Measurements from ENCODE around the gene DCN. TPM values are rescaled to one million over a fixed set of nuclear protein-coding genes. Genes with fewer than 3 reads are reported as not detected.

Gene DCN
- total RNA-seq, 4 donors from 2014 or later, result 50.1 to 1,296 (median 333) TPM

GRCh38 chr12:91113621-91114020 is 69.0 kb downstream of the DCN start:
- no peak overlapping the region for H3K4me3 ChIP-seq
- intact Hi-C loops (cut with DNase I), result no loop called here
- H3K4me1 ChIP-seq, result peaks cover 0 to 6% (median 0%) of the 10 kb centered on the region in 3 donors
- DNase-seq, result no peak
- no peaks in the 10 kb centered on the region for H3K9me3 ChIP-seq
- 88 to 89% methylated on average over 6 of the region's 6 CpGs for WGBS, 2 donors
- no peaks in the 10 kb centered on the region for H3K36me3 ChIP-seq
- H3K27ac ChIP-seq, result no peak overlapping the region
- TF ChIP-seq, protein P1, sequence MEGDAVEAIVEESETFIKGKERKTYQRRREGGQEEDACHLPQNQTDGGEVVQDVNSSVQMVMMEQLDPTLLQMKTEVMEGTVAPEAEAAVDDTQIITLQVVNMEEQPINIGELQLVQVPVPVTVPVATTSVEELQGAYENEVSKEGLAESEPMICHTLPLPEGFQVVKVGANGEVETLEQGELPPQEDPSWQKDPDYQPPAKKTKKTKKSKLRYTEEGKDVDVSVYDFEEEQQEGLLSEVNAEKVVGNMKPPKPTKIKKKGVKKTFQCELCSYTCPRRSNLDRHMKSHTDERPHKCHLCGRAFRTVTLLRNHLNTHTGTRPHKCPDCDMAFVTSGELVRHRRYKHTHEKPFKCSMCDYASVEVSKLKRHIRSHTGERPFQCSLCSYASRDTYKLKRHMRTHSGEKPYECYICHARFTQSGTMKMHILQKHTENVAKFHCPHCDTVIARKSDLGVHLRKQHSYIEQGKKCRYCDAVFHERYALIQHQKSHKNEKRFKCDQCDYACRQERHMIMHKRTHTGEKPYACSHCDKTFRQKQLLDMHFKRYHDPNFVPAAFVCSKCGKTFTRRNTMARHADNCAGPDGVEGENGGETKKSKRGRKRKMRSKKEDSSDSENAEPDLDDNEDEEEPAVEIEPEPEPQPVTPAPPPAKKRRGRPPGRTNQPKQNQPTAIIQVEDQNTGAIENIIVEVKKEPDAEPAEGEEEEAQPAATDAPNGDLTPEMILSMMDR (IDR thresholded peaks at IDR 0.05), result no peak
- no peak for TF ChIP-seq POLR2A (IDR thresholded peaks at IDR 0.05)
- H3K27me3 ChIP-seq, result no peaks in the 10 kb centered on the region

DNA sequence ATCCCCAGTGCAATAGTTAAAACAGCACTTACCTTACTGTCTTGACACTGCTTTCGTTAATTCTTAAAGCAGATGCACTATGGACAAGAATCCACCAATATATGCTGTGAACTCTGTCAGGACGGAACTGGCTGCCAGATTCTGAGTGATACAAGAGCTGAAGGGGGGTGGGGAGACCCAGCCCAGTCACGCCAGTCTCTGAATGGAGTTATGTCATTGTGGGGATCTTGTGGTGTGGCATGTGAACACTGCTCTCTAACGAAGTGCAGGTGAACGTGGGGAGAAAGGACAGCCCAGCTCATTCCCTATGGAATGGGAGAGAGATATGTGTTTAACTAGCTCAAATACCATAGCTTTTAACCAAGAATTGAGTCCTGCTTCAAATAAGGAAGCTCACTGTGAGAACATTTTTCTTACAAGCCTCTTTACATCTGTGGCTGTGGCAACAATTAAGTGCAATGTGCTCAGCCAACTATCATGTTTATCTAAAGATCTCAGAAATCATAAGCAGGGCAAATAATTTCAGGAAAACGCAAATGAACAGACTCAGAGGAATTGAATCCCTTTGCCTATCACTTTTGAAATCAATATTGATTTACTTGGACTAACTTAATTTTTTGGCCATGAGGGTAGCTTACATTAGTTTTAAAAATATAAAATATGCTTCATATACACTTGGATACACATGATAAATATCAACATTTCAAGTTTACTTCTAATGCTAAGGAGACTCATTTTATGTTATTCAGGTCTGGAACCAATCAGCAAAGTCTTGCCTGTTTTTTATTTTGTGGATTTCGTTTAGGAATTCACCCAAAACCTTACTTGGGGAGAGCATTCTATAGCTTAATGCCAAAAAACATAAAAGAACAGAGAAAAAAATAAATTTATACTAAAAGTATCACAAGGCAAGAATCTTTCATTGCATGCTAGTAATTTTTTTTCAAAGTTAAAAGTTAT is 71.0 kb downstream of the DCN start, which contains the start of gene LUM:
LUM (minus strand) TSS at position 129 of the 960 bp plus-strand sequence. CDS start 2,515 bp downstream, outside the sequence.
- DNase-seq, result no peak
- Histone ChIP-seq H3K4me1 (peaks cover 0 to 6% (median 0%) of the 10 kb centered on the region in 3 donors), H3K36me3 (no peaks in the 10 kb centered on the region), H3K27me3 (no peaks in the 10 kb centered on the region), H3K27ac (peak within 1 kb of the TSS in 3 of 4 donors; percentile 28 to 67 (median 52)), H3K9me3 (no peaks in the 10 kb centered on the region), H3K4me3 (peak within 1 kb of the TSS in 3 of 4 donors; percentile 11 to 49 (median 18))
- TF ChIP-seq POLR2A (IDR thresholded peaks at IDR 0.05), result no peak
- TF ChIP-seq, protein P1 (IDR thresholded peaks at IDR 0.05), result no peak
- intact Hi-C loops (cut with DNase I), result no loop called here
- 37% methylated on average over 7 of the region's 7 CpGs for WGBS, 2 donors

- 56 to 62% methylated on average over 5 of the region's 5 CpGs for WGBS, 2 donors
- Histone ChIP-seq H3K36me3 (no peaks in the 10 kb centered on the region), H3K27me3 (no peaks in the 10 kb centered on the region), H3K9me3 (no peaks in the 10 kb centered on the region), H3K4me3 (peak overlapping the region in 2 of 4 donors; percentile 7 to 49), H3K27ac (peak overlapping the region in 3 of 4 donors; percentile 17 to 52 (median 28)), H3K4me1 (peaks cover 0 to 6% (median 0%) of the 10 kb centered on the region in 3 donors)
- DNase-seq, result no peak
- intact Hi-C loops (cut with DNase I), result no loop called here
- TF ChIP-seq POLR2A (IDR thresholded peaks at IDR 0.05), result no peak
- TF ChIP-seq, protein P1 (IDR thresholded peaks at IDR 0.05), result no peak
These were observed 72.2 kb downstream of the DCN start for GRCh38 chr12:91110311-91110924.

DNA sequence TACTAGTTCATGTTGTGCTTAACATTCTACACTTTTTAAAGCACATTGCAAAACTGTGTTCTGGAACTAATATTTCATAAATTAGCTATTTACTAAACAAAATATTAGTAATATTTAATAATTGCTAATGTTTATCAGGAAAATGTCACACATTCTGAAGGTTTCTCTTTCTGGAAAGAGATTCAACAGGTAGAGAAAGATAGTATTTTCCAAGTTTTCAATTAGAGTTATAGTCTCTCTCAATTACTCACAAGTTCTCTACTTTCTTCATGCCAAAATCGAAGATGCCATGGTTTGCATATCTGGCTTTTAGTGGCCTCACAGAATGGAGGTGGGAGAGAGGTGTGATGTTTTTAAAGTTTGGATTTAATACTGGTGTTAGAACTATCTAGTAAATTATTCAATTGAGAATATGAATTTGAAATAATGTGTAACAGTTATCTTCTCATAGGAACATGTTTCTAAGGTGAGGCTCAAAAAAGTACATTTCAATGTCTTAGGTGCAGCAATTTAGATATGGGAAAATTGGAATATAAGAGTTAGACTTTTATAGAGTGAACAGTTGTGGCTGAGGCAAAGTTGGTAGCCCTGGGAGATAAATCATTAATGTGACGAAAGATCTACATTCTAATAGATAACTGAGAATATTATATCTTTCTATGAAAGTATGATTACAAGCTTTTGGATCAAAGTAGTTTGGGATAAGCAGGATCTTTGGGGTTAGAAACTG is 72.9 kb downstream of the DCN start:
- Histone ChIP-seq H3K36me3 (no peaks in the 10 kb centered on the region), H3K4me1 (peaks cover 0 to 6% (median 0%) of the 10 kb centered on the region in 3 donors), H3K4me3 (peak overlapping the region in 1 of 4 donors; percentile 49), H3K27me3 (no peaks in the 10 kb centered on the region), H3K9me3 (no peaks in the 10 kb centered on the region), H3K27ac (peak overlapping the region in 3 of 4 donors; percentile 4 to 52 (median 24))
- intact Hi-C loops (cut with DNase I), result no loop called here
- WGBS, 2 donors, result 68 to 82% methylated on average over 2 of the region's 2 CpGs
- DNase-seq, result no peak
- TF ChIP-seq POLR2A (IDR thresholded peaks at IDR 0.05), result no peak
- TF ChIP-seq, protein P1 (IDR thresholded peaks at IDR 0.05), result no peak
